NCI-H446 (cell line): Measurements from ENCODE around the gene KIF21B.
A peak's percentile ranks its signal among the peaks of the same experiment; 100 is the strongest.

ENCODE experiments used
- DNase-seq, 2 experiments: peaks; one replicate each; lab custom pipeline; 2025; lab: John Stamatoyannopoulos, UW

KIF21B gene

GRCh38 chr1:201048521-201048920 is 25.0 kb upstream of the KIF21B start:
- no peak for DNase-seq

- DNase-seq = no peak
Measured at GRCh38 chr1:201044119-201044518, 20.6 kb upstream of the KIF21B start.

- peak; percentile 46 to 75 for DNase-seq
Measured at GRCh38 chr1:201042779-201043461, 19.4 kb upstream of the KIF21B start.

- DNase-seq = no peak
Measured at GRCh38 chr1:201041011-201041410, 17.5 kb upstream of the KIF21B start.

GRCh38 chr1:201039876-201040275 is 16.4 kb upstream of the KIF21B start:
- DNase-seq = peak in 1 of 2 experiments; percentile 38

- no peak for DNase-seq
Measured at GRCh38 chr1:201039418-201039817, 15.9 kb upstream of the KIF21B start.

- DNase-seq = peak in 1 of 2 experiments; percentile 31
Measured at GRCh38 chr1:201038186-201038876, 14.8 kb upstream of the KIF21B start.

GRCh38 chr1:201036188-201036842 is 12.8 kb upstream of the KIF21B start:
- DNase-seq = no peak

GRCh38 chr1:201034671-201035070 is 11.2 kb upstream of the KIF21B start:
- no peak for DNase-seq

- no peak for DNase-seq
Measured at GRCh38 chr1:201032408-201032807, 8.9 kb upstream of the KIF21B start.

- no peak for DNase-seq
Measured at GRCh38 chr1:201028461-201028889, 5.0 kb upstream of the KIF21B start.

- no peak for DNase-seq
Measured at GRCh38 chr1:201026836-201027235, 3.3 kb upstream of the KIF21B start.

GRCh38 chr1:201026234-201026633 is 2.7 kb upstream of the KIF21B start:
- no peak for DNase-seq

- DNase-seq = no peak
Measured at GRCh38 chr1:201025571-201026002, 2.1 kb upstream of the KIF21B start.

- no peak for DNase-seq
Measured at GRCh38 chr1:201024625-201024998, 1.1 kb upstream of the KIF21B start.

- DNase-seq = no peak
Measured at GRCh38 chr1:201023920-201024624, 558 bp upstream of the KIF21B start.

- no peak for DNase-seq
Measured at GRCh38 chr1:201022820-201023516, 546 bp downstream of the KIF21B start.

GRCh38 chr1:201022493-201022819 is 1.1 kb downstream of the KIF21B start:
- no peak for DNase-seq

GRCh38 chr1:201021630-201022492 is 1.7 kb downstream of the KIF21B start:
- DNase-seq = no peak

GRCh38 chr1:201020721-201021629 is 2.5 kb downstream of the KIF21B start:
- peak in 1 of 2 experiments; percentile 18 for DNase-seq
